ENCODE results near the gene NDUFA3. TPM values are rescaled to one million over a fixed set of nuclear protein-coding genes. Genes with fewer than 3 reads are reported as not detected.
A peak's percentile ranks its signal among the peaks of the same experiment; 100 is the strongest.

The NDUFA3 gene
- total RNA-seq, 6 donors from 2014 or later: 11.5 to 127 (median 49.5) TPM

- 79 to 83% methylated on average over 8 to 10 of the region's 10 CpGs for WGBS, 2 donors
- Histone ChIP-seq H3K36me3 (no peaks in the 10 kb centered on the region), H3K27me3 (no peaks in the 10 kb centered on the region), H3K9me3 (peaks cover 0 to 4% (median 0%) of the 10 kb centered on the region in 4 donors), H3K4me3 (no peak overlapping the region), H3K27ac (no peak overlapping the region), H3K4me1 (no peaks in the 10 kb centered on the region)
- no peak for TF ChIP-seq POLR2A (IDR thresholded peaks at IDR 0.05)
- no peak for TF ChIP-seq CTCF (IDR thresholded peaks at IDR 0.05)
- TF ChIP-seq EP300 (IDR thresholded peaks at IDR 0.05): no peak
- TF ChIP-seq POLR2AphosphoS5 (IDR thresholded peaks at IDR 0.05): no peak
- DNase-seq (no peak), ATAC-seq (ENCODE audit: low FRiP score in 2 of 2) (no peak)
Measured at GRCh38 chr19:54073829-54074228, 28.8 kb upstream of the NDUFA3 start.

- Histone ChIP-seq H3K36me3 (no peaks in the 10 kb centered on the region), H3K27me3 (no peaks in the 10 kb centered on the region), H3K9me3 (peaks cover 0 to under 1% (median 0%) of the 10 kb centered on the region in 4 donors), H3K27ac (no peak overlapping the region), H3K4me1 (no peaks in the 10 kb centered on the region), H3K4me3 (no peak overlapping the region)
- TF ChIP-seq POLR2AphosphoS5 (IDR thresholded peaks at IDR 0.05) (no peak), POLR2A (IDR thresholded peaks at IDR 0.05) (no peak), EP300 (IDR thresholded peaks at IDR 0.05) (no peak), CTCF (IDR thresholded peaks at IDR 0.05) (no peak)
- ATAC-seq (ENCODE audit: low FRiP score in 2 of 2) (no peak), DNase-seq (no peak)
- WGBS, 2 donors: 67 to 75% methylated on average over 9 of the region's 9 CpGs
Measured at GRCh38 chr19:54074851-54075250, 27.8 kb upstream of the NDUFA3 start.

GRCh38 chr19:54077334-54077733, 25.3 kb upstream of the NDUFA3 start:
- no peak for TF ChIP-seq POLR2A (IDR thresholded peaks at IDR 0.05)
- no peak for TF ChIP-seq CTCF (IDR thresholded peaks at IDR 0.05)
- no peak for TF ChIP-seq EP300 (IDR thresholded peaks at IDR 0.05)
- Histone ChIP-seq H3K4me1 (no peaks in the 10 kb centered on the region), H3K9me3 (peaks cover 0 to 11% (median 6%) of the 10 kb centered on the region in 4 donors), H3K27ac (no peak overlapping the region), H3K4me3 (no peak overlapping the region), H3K36me3 (no peaks in the 10 kb centered on the region), H3K27me3 (no peaks in the 10 kb centered on the region)
- ATAC-seq (ENCODE audit: low FRiP score in 2 of 2): peak in 1 of 2 donors; percentile 54
- DNase-seq: no peak
- 72 to 75% methylated on average over 5 of the region's 5 CpGs for WGBS, 2 donors

- Histone ChIP-seq H3K27me3 (no peaks in the 10 kb centered on the region), H3K27ac (no peak within 1 kb of the TSS), H3K36me3 (no peaks in the 10 kb centered on the region), H3K4me3 (no peak within 1 kb of the TSS), H3K9me3 (peaks cover 0 to 19% (median 6%) of the 10 kb centered on the region in 4 donors), H3K4me1 (no peaks in the 10 kb centered on the region)
- DNase-seq (no peak), ATAC-seq (ENCODE audit: low FRiP score in 2 of 2) (no peak)
- WGBS, 2 donors: 69 to 74% methylated on average over 7 of the region's 7 CpGs
- no peak for TF ChIP-seq EP300 (IDR thresholded peaks at IDR 0.05)
- TF ChIP-seq POLR2AphosphoS5 (IDR thresholded peaks at IDR 0.05): no peak
- no peak for TF ChIP-seq POLR2A (IDR thresholded peaks at IDR 0.05)
Measured at GRCh38 chr19:54081032-54081431, 21.6 kb upstream of the NDUFA3 start, which contains the start of gene TARM1. Gene TARM1, minus strand, starts transcription at chr19:54081365. Its CDS starts 25 bp downstream, at chr19:54081340.

GRCh38 chr19:54084410-54084809, 18.2 kb upstream of the NDUFA3 start:
- 81 to 88% methylated on average over 3 of the region's 3 CpGs for WGBS, 2 donors
- Histone ChIP-seq H3K27me3 (no peaks in the 10 kb centered on the region), H3K9me3 (peaks cover 0 to 19% (median 6%) of the 10 kb centered on the region in 4 donors), H3K4me3 (no peak overlapping the region), H3K36me3 (no peaks in the 10 kb centered on the region), H3K27ac (no peak overlapping the region), H3K4me1 (no peaks in the 10 kb centered on the region)
- no peak for DNase-seq
- TF ChIP-seq POLR2A (IDR thresholded peaks at IDR 0.05): no peak
- no peak for TF ChIP-seq POLR2AphosphoS5 (IDR thresholded peaks at IDR 0.05)
- no peak for TF ChIP-seq EP300 (IDR thresholded peaks at IDR 0.05)
- no peak for TF ChIP-seq CTCF (IDR thresholded peaks at IDR 0.05)
- ATAC-seq (ENCODE audit: low FRiP score in 2 of 2): no peak

All from upper lobe of left lung (tissue), 6 donors.